PC-3 (cell line): Measurements from ENCODE around the gene MITF. TPM values are rescaled to one million over a fixed set of nuclear protein-coding genes. Genes with fewer than 3 reads are reported as not detected.

Experiments
- ATAC-seq: fragments of 200-7000 bp; cut with Tn5 transposase; 2 replicates; pipeline ENCODE4 v1.9.1; 2020; ENCODE audit warnings: mild to moderate bottlenecking, moderate library complexity
- BruUV-seq: library from RNA; stranded (reverse); fragments of 400-500 nt; replicated peaks from 2 replicates; lab custom pipeline; 2021; lab: Mats Ljungman, UMichigan
- CTCF ChIA-PET: fragments of 300-600 bp; sonication (Branson Sonifier 250); formaldehyde crosslinking; loops from one replicate; lab custom pipeline; 2022; ENCODE audit warnings: antibody characterized with exemption; lab: Charles Lee
- POLR2A ChIA-PET: fragments of 300-600 bp; sonication (Branson Sonifier 250); formaldehyde crosslinking; loops from one replicate; lab custom pipeline; 2022; ENCODE audit warnings: antibody characterized with exemption; ENCODE audit not compliant: unreplicated experiment; lab: Charles Lee
- DNase-seq: peaks from one replicate; pipeline ENCODE4 v3.0.0-alpha.2; 2015
- H2AFZ ChIP-seq: fragments of 300-600 bp; sonication (generic); 2 replicates; pipeline ENCODE4 v1.6.0; 2016; ENCODE audit warnings: antibody characterized with exemption, low read length
- H3F3A ChIP-seq: fragments of 300-600 bp; sonication (generic); one replicate; pipeline ENCODE4 v1.6.0; 2017; ENCODE audit warnings: antibody characterized with exemption, low read length, control low read depth, mild to moderate bottlenecking; ENCODE audit not compliant: unreplicated experiment
- H3K27ac ChIP-seq: fragments of 300-600 bp; sonication (generic); 2 replicates; pipeline ENCODE4 v1.5.1; 2016; ENCODE audit warnings: mild to moderate bottlenecking, low read length
- H3K27me3 ChIP-seq: fragments of 300-600 bp; sonication (generic); 2 replicates; pipeline ENCODE4 v1.6.1; 2016; ENCODE audit warnings: low read length, mixed read lengths
- H3K36me3 ChIP-seq: fragments of 300-600 bp; sonication (generic); 2 replicates; pipeline ENCODE4 v1.6.1; 2016; ENCODE audit warnings: low read depth, mixed run types, low read length, mixed read lengths
- H3K4me1 ChIP-seq: fragments of 300-600 bp; sonication (generic); 2 replicates; pipeline ENCODE4 v1.5.1; 2016; ENCODE audit warnings: low read length; ENCODE audit not compliant: insufficient read depth
- H3K4me2 ChIP-seq: fragments of 300-600 bp; sonication (generic); 2 replicates; pipeline ENCODE4 v1.6.0; 2016; ENCODE audit warnings: low read length
- H3K4me3 ChIP-seq: fragments of 300-600 bp; sonication (generic); 2 replicates; pipeline ENCODE4 v1.5.1; 2016; ENCODE audit warnings: mild to moderate bottlenecking, low read length, mixed read lengths
- H3K79me2 ChIP-seq: fragments of 300-600 bp; sonication (generic); 2 replicates; pipeline ENCODE4 v1.6.1; 2017; ENCODE audit warnings: low read length, mixed read lengths
- H3K9ac ChIP-seq: fragments of 300-600 bp; sonication (generic); 2 replicates; pipeline ENCODE4 v1.6.0; 2016; ENCODE audit warnings: mild to moderate bottlenecking, low read length
- H3K9me2 ChIP-seq: fragments of 300-600 bp; sonication (generic); replicated peaks from 2 replicates; pipeline ENCODE4 v1.6.1; 2016; ENCODE audit warnings: mixed run types, low read length, mixed read lengths
- H3K9me3 ChIP-seq: fragments of 300-600 bp; sonication (generic); 2 replicates; pipeline ENCODE4 v1.6.1; 2016; ENCODE audit warnings: low read length, mixed read lengths
- H4K20me1 ChIP-seq: fragments of 300-600 bp; sonication (generic); 2 replicates; pipeline ENCODE4 v1.6.1; 2016; ENCODE audit warnings: low read length, mixed read lengths
- CTCF ChIP-seq: fragments of 300-600 bp; sonication (generic); conservative IDR thresholded peaks from 2 replicates; pipeline ENCODE4 v1.5.1; 2017; ENCODE audit warnings: antibody characterized with exemption, low read depth, mild to moderate bottlenecking, low read length
- EZH2 ChIP-seq: fragments of 300-600 bp; sonication (generic); IDR thresholded peaks from one replicate; pipeline ENCODE4 v1.6.1; 2017; ENCODE audit warnings: antibody characterized with exemption, mild to moderate bottlenecking, low read length; ENCODE audit not compliant: unreplicated experiment
- EZH2phosphoT487 ChIP-seq: fragments of 300-600 bp; sonication (generic); IDR thresholded peaks from 2 replicates; pipeline ENCODE4 v1.6.1; 2018; ENCODE audit warnings: mild to moderate bottlenecking, antibody characterized with exemption, low read length, borderline replicate concordance
- intact Hi-C: fragments of 100-400 bp; cut with micrococcal nuclease; formaldehyde crosslinking; loops from 2 replicates; pipeline ENCODE4 v1.9.0; 2023
- total RNA-seq: library from RNA; depleted of rRNA; stranded (reverse); fragments of >200 nt; gene quantifications from 2 replicates; pipeline ENCODE4 v1.2.3, GENCODE V29; 2014

The MITF gene
- total RNA-seq, 1 experiment from 2014 or later = 7.6 TPM

GRCh38 chr3:69921651-69922050 is 182.4 kb downstream of the MITF start:
- Histone ChIP-seq H3K36me3 (no peaks in the 10 kb centered on the region), H3K4me3 (no peak overlapping the region), H3K27ac (no peak overlapping the region), H2AFZ (no peak overlapping the region), H3K9ac (no peak overlapping the region), H3K79me2 (no peaks in the 10 kb centered on the region), H4K20me1 (no peaks in the 10 kb centered on the region), H3K9me3 (no peaks in the 10 kb centered on the region), H3F3A (no peaks in the 10 kb centered on the region), H3K9me2 (no peaks in the 10 kb centered on the region), H3K4me1 (peaks cover 6% of the 10 kb centered on the region; the same call in 1 of the 2 replicates), H3K27me3 (no peaks in the 10 kb centered on the region), H3K4me2 (no peak overlapping the region)
- POLR2A ChIA-PET = no interaction called here
- no peak for ATAC-seq
- no peak for TF ChIP-seq EZH2phosphoT487
- no peak for TF ChIP-seq EZH2
- TF ChIP-seq CTCF = no peak
- no TSS peak for BruUV-seq
- DNase-seq = no peak
- CTCF ChIA-PET = no interaction called here
- intact Hi-C loops = no loop called here

- intact Hi-C loops = no loop called here
- no peak for ATAC-seq
- Histone ChIP-seq H3K36me3 (no peaks in the 10 kb centered on the region), H4K20me1 (no peaks in the 10 kb centered on the region), H3K9me3 (no peaks in the 10 kb centered on the region), H3K9me2 (no peaks in the 10 kb centered on the region), H2AFZ (no peak overlapping the region), H3K79me2 (no peaks in the 10 kb centered on the region), H3K4me3 (no peak overlapping the region), H3K4me2 (no peak overlapping the region), H3K9ac (no peak overlapping the region), H3K27ac (no peak overlapping the region), H3K27me3 (no peaks in the 10 kb centered on the region), H3F3A (no peaks in the 10 kb centered on the region), H3K4me1 (no peaks in the 10 kb centered on the region)
- DNase-seq = no peak
- BruUV-seq = no TSS peak
- POLR2A ChIA-PET = no interaction called here
- TF ChIP-seq EZH2 = no peak
- TF ChIP-seq EZH2phosphoT487 = no peak
- CTCF ChIA-PET = no interaction called here
These were observed 183.3 kb downstream of the MITF start for GRCh38 chr3:69922521-69923000.

- intact Hi-C loops = no loop called here
- no TSS peak for BruUV-seq
- no peaks in the 10 kb centered on the region for H3K9me2 ChIP-seq
- no peak for ATAC-seq
- no peaks in the 10 kb centered on the region for H3K79me2 ChIP-seq
- H3K36me3 ChIP-seq = no peaks in the 10 kb centered on the region
- no peaks in the 10 kb centered on the region for H3K9me3 ChIP-seq
- no peaks in the 10 kb centered on the region for H4K20me1 ChIP-seq
- H3F3A ChIP-seq = no peaks in the 10 kb centered on the region
- no peaks in the 10 kb centered on the region for H3K27me3 ChIP-seq
- no peak overlapping the region for H3K4me3 ChIP-seq
- TF ChIP-seq EZH2 = no peak
- no peak for TF ChIP-seq EZH2phosphoT487
- no peak for TF ChIP-seq CTCF
- no peak overlapping the region for H3K9ac ChIP-seq
- no peaks in the 10 kb centered on the region for H3K4me1 ChIP-seq
- ChIA-PET POLR2A (no interaction called here), CTCF (no interaction called here)
- H3K27ac ChIP-seq = no peak overlapping the region
- no peak overlapping the region for H3K4me2 ChIP-seq
- no peak overlapping the region for H2AFZ ChIP-seq
- DNase-seq = no peak
These were observed 186.2 kb downstream of the MITF start for GRCh38 chr3:69925506-69925905.
